HG03108 (cell line): ENCODE results near the gene OOSP4B.
"Not testable (repeated sequence)": the region's sequence is repeated elsewhere in the genome, so short reads cannot be mapped to it uniquely, and the experiment has no call there.

Experiments
- ATAC-seq: cut with Tn5 transposase; IDR thresholded peaks from one replicate; pipeline ENCODE4 v1.9.1; 2021; ENCODE audit warnings: moderate library complexity; ENCODE audit not compliant: unreplicated experiment

OOSP4B gene

GRCh38 chr11:60016881-60017280, at the start of gene OOSP4B:
TSS of gene OOSP4B (plus strand) at chr11:60017181.
- ATAC-seq = no peak

GRCh38 chr11:59967677-59968394, 49.1 kb upstream of the OOSP4B start:
- no peak for ATAC-seq

GRCh38 chr11:59968395-59968783, 48.6 kb upstream of the OOSP4B start:
- ATAC-seq = no peak

- ATAC-seq = no peak
These were observed 43.9 kb upstream of the OOSP4B start for GRCh38 chr11:59973097-59973496.

- no peak for ATAC-seq
These were observed 35.7 kb upstream of the OOSP4B start for GRCh38 chr11:59981106-59981770.

- ATAC-seq = not testable (repeated sequence)
These were observed 34.9 kb upstream of the OOSP4B start for GRCh38 chr11:59982037-59982436.

- no peak for ATAC-seq
These were observed 33.8 kb upstream of the OOSP4B start for GRCh38 chr11:59983212-59983611.

GRCh38 chr11:59984368-59984767, 32.6 kb upstream of the OOSP4B start:
- no peak for ATAC-seq

GRCh38 chr11:59990421-59990820, 26.6 kb upstream of the OOSP4B start:
- no peak for ATAC-seq

- ATAC-seq = no peak
These were observed 24.6 kb upstream of the OOSP4B start for GRCh38 chr11:59992425-59992824.

GRCh38 chr11:59997800-59998199, 19.2 kb upstream of the OOSP4B start:
- no peak for ATAC-seq

- no peak for ATAC-seq
These were observed 17.3 kb upstream of the OOSP4B start for GRCh38 chr11:59999691-60000090.

- no peak for ATAC-seq
These were observed 13.3 kb upstream of the OOSP4B start for GRCh38 chr11:60003729-60004128.

- no peak for ATAC-seq
These were observed 11.6 kb upstream of the OOSP4B start for GRCh38 chr11:60005360-60005759.

- no peak for ATAC-seq
These were observed 1.1 kb downstream of the OOSP4B start for GRCh38 chr11:60018058-60018457.

GRCh38 chr11:60020376-60020775, 3.4 kb downstream of the OOSP4B start:
- not testable (repeated sequence) for ATAC-seq

- ATAC-seq = no peak
These were observed 12.1 kb downstream of the OOSP4B start for GRCh38 chr11:60029015-60029632.

GRCh38 chr11:60040109-60040508, 23.1 kb downstream of the OOSP4B start, which contains the start of gene OOSP2:
TSS of gene OOSP2 (plus strand) at chr11:60040409. CDS start at chr11:60040460, 51 bp downstream.
- no peak for ATAC-seq

GRCh38 chr11:60050422-60050821, 33.4 kb downstream of the OOSP4B start:
- ATAC-seq = not testable (repeated sequence)

- ATAC-seq = not testable (repeated sequence)
These were observed 33.9 kb downstream of the OOSP4B start for GRCh38 chr11:60050839-60051238.

GRCh38 chr11:60056349-60056969, 39.5 kb downstream of the OOSP4B start, which contains the start of gene MS4A3:
TSS of gene MS4A3 (plus strand) at chr11:60056665. CDS start at chr11:60061161, 4,496 bp downstream.
- no peak for ATAC-seq
